DND-41 (cell line): ENCODE measurements around the gene UBE2D3.
A peak's percentile ranks its signal among the peaks of the same experiment; 100 is the strongest.

Experiments
- ATAC-seq: fragments of 200-7000 bp; cut with Tn5 transposase; 3 replicates; pipeline ENCODE4 v1.9.1; 2021; ENCODE audit warnings: low read depth; ENCODE audit not compliant: insufficient read depth
- DNase-seq: peaks from one replicate; pipeline ENCODE4 v3.0.0-alpha.2; 2020
- H2AFZ ChIP-seq: 2 replicates; pipeline ENCODE4 v1.6.0; 2012; ENCODE audit warnings: low read depth, low read length
- H3K27ac ChIP-seq: 2 replicates; pipeline ENCODE4 v1.5.1; 2012; ENCODE audit warnings: low read length, inconsistent platforms
- H3K27me3 ChIP-seq: fragments of 200-600 bp; sonication (generic); 2 replicates; pipeline ENCODE4 v1.6.0; 2012; ENCODE audit warnings: low read length, mild to moderate bottlenecking, inconsistent platforms; ENCODE audit not compliant: insufficient read depth, poor library complexity
- H3K36me3 ChIP-seq: 2 replicates; pipeline ENCODE4 v1.5.1; 2012; ENCODE audit warnings: low read length, inconsistent platforms; ENCODE audit not compliant: insufficient read depth
- H3K4me1 ChIP-seq: 2 replicates; pipeline ENCODE4 v1.5.1; 2012; ENCODE audit warnings: mild to moderate bottlenecking, low read length; ENCODE audit not compliant: insufficient read depth
- H3K4me2 ChIP-seq: 2 replicates; pipeline ENCODE4 v1.6.0; 2012; ENCODE audit warnings: mild to moderate bottlenecking, moderate library complexity, low read length, inconsistent platforms; ENCODE audit not compliant: insufficient read depth
- H3K4me3 ChIP-seq, 2 experiments: fragments of 200-600 bp in 1 of 2; shearing (Covaris generic) in 1 of 2; 2 replicates each; pipeline ENCODE4 v1.5.1; 2012 to 2016; ENCODE audit warnings: inconsistent platforms in 2 of 2, low read length in 2 of 2, mild to moderate bottlenecking in 2 of 2, low read depth in 1 of 2, moderate library complexity in 1 of 2
- H3K79me2 ChIP-seq: 2 replicates; pipeline ENCODE4 v1.6.0; 2012; ENCODE audit warnings: low read length, inconsistent platforms; ENCODE audit not compliant: insufficient read depth
- H3K9ac ChIP-seq: 2 replicates; pipeline ENCODE4 v1.6.0; 2012; ENCODE audit warnings: low read depth, mild to moderate bottlenecking, inconsistent platforms, low read length, moderate library complexity
- H3K9me3 ChIP-seq: 2 replicates; pipeline ENCODE4 v1.5.1; 2012; ENCODE audit warnings: low read length, moderate library complexity, mild to moderate bottlenecking, inconsistent platforms; ENCODE audit not compliant: insufficient read depth, severe bottlenecking
- H4K20me1 ChIP-seq: 2 replicates; pipeline ENCODE4 v1.6.0; 2012; ENCODE audit warnings: low read length; ENCODE audit not compliant: insufficient read depth
- EZH2 ChIP-seq: IDR thresholded peaks from 3 replicates; pipeline ENCODE4 v1.6.1; 2012; ENCODE audit warnings: borderline replicate concordance, low read depth, mild to moderate bottlenecking, moderate library complexity, low read length, inconsistent platforms; ENCODE audit not compliant: severe bottlenecking
- TF ChIP-seq, protein P1 (sequence below): IDR thresholded peaks from 2 replicates; pipeline ENCODE4 v1.5.1; 2012; ENCODE audit warnings: borderline replicate concordance, low read length, moderate library complexity, mild to moderate bottlenecking; ENCODE audit not compliant: poor library complexity, severe bottlenecking; ENCODE audit errors: extremely low read depth

The UBE2D3 gene

DNA sequence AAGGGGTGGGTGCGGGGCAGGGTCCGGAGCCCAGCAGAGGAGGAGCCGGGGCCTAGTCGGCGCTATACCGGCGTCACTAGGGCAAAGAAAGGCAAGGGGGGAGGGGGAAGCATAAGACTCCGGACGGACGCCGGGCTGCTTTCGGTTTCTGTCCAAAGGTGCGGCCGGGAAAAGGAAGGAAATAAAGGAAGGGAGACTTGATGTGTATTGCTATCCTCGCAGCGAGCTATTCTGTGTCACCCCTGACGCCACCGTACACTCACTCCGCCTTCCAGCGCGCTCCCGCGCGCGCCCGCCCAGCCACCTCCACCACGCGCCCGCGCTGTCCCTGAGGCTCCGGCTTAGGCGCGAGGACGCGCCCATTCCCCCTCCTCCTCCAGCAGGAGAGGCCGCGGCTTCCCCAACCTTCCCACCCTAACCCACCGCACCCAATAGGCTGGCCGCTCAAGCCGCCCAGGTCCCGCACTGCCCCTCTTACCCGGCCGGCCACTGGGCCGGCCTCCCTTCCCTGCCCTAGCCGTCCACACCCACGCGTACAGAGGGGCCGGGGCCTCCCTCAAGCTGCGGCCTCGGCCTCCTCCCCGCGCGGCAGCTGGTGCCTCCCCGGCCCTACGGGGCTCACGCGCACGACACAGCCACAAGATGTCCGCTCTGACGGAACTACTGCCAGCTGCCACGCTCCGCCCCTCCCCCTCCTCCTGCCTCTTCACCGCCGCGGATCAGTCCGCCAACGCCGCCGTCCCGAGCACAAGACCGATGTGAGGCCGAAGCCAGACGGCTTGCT lies at the start of gene UBE2D3:
Gene UBE2D3, minus strand, starts transcription at position 662 of the 784 bp plus-strand sequence. CDS start 1,043 bp downstream, outside the sequence.
- DNase-seq (peak; percentile 96), ATAC-seq (peak; percentile 49)
- peaks cover 41% of the 10 kb centered on the region for H4K20me1 ChIP-seq
- H3K9me3 ChIP-seq = no peaks in the 10 kb centered on the region
- peak within 1 kb of the TSS; percentile 98 for H3K9ac ChIP-seq
- TF ChIP-seq EZH2 = no peak
- TF ChIP-seq, protein P1, sequence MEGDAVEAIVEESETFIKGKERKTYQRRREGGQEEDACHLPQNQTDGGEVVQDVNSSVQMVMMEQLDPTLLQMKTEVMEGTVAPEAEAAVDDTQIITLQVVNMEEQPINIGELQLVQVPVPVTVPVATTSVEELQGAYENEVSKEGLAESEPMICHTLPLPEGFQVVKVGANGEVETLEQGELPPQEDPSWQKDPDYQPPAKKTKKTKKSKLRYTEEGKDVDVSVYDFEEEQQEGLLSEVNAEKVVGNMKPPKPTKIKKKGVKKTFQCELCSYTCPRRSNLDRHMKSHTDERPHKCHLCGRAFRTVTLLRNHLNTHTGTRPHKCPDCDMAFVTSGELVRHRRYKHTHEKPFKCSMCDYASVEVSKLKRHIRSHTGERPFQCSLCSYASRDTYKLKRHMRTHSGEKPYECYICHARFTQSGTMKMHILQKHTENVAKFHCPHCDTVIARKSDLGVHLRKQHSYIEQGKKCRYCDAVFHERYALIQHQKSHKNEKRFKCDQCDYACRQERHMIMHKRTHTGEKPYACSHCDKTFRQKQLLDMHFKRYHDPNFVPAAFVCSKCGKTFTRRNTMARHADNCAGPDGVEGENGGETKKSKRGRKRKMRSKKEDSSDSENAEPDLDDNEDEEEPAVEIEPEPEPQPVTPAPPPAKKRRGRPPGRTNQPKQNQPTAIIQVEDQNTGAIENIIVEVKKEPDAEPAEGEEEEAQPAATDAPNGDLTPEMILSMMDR = peak; percentile 38
- no peaks in the 10 kb centered on the region for H3K27me3 ChIP-seq
- peak within 1 kb of the TSS; percentile 99 for H3K27ac ChIP-seq
- H3K4me3 ChIP-seq = peak within 1 kb of the TSS; percentile 70 to 84
- peaks cover 42% of the 10 kb centered on the region for H3K36me3 ChIP-seq
- peaks cover 90% of the 10 kb centered on the region for H3K79me2 ChIP-seq
- peaks cover 48% of the 10 kb centered on the region for H3K4me1 ChIP-seq
- H2AFZ ChIP-seq = peak within 1 kb of the TSS; percentile 85
- peak within 1 kb of the TSS; percentile 83 for H3K4me2 ChIP-seq

DNA sequence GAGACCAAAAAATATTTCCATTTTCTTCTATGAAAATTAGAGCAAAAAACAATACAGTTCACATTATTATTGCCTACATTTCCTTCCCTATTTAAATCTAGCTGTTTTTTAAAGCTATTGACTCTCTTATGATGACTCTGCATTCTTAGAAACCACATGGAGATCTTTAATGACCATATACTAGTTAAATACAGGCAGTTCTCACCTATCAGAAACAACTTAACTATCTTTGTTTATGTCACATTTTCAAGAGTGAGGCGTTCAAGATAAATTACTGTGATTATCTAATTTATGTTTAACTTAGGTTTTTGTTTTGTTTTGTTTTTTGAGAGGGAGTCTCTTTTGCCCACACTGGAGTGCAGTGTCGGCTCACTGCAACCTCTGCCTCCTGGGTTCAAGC lies 44.4 kb upstream of the UBE2D3 start:
- ATAC-seq = no peak
- Histone ChIP-seq H3K36me3 (peaks cover 35% of the 10 kb centered on the region), H3K4me1 (peaks cover 35% of the 10 kb centered on the region), H3K9ac (no peak overlapping the region), H2AFZ (no peak overlapping the region), H3K27ac (no peak overlapping the region), H3K79me2 (peaks cover 94% of the 10 kb centered on the region), H3K9me3 (peaks cover 11% of the 10 kb centered on the region), H3K4me3 (no peak overlapping the region), H4K20me1 (no peaks in the 10 kb centered on the region), H3K4me2 (peak overlapping the region; percentile 28), H3K27me3 (no peaks in the 10 kb centered on the region)
- DNase-seq = no peak
- no peak for TF ChIP-seq EZH2
- TF ChIP-seq, protein P1 = no peak

DNA sequence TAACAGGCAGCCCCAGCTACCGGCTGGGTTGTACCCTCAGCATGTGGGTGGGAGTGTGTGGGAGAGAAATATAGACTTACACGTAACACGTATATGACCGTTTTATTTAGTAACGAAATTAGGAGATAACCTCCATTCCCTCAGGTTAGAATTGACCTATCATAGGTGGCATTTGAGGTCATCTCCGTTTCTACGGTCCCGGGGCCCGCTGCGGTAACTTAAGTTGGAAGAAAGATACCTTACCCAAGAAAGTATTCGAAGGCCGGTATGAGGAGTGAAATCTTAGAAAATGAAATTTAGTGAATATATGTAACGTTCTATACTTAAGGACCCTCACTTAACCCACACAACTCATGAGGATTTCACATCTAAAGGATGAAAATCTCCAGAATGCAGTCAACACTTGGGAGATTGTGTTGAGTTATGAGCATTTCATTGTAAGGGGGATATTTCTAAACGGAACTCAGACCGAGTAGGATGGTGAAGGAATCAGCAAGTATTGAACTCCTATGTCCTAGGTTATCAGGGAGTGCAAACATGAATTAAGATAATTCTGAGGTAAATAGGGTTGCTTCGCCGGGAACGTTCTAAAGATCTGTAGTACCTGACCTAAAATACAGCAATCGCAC lies 42.3 kb upstream of the UBE2D3 start:
- TF ChIP-seq EZH2 = no peak
- TF ChIP-seq, protein P1 = no peak
- Histone ChIP-seq H3K4me3 (peak overlapping the region; percentile 35 to 63), H3K27me3 (no peaks in the 10 kb centered on the region), H3K79me2 (peaks cover 94% of the 10 kb centered on the region), H3K36me3 (peaks cover 19% of the 10 kb centered on the region), H3K9ac (peak overlapping the region; percentile 71), H3K4me1 (peaks cover 55% of the 10 kb centered on the region), H3K9me3 (no peaks in the 10 kb centered on the region), H4K20me1 (no peaks in the 10 kb centered on the region), H3K4me2 (peak overlapping the region; percentile 97), H3K27ac (peak overlapping the region; percentile 95), H2AFZ (peak overlapping the region; percentile 65)
- DNase-seq (no peak), ATAC-seq (peak; percentile 42)
